Activated naive CD4-positive, alpha-beta T cell treated with anti-CD3 and anti-CD28 coated beads, Interleukin-2, amount 50 U/mL, for 24 hours (primary cell): Measurements from ENCODE around the gene IQSEC1.

Experiments used
- H3K27ac Mint-ChIP-seq: one replicate; pipeline ENCODE4 v1.8.0; 2021; ENCODE audit warnings: mild to moderate bottlenecking, mixed read lengths
- H3K27me3 Mint-ChIP-seq: one replicate; pipeline ENCODE4 v1.8.0; 2021; ENCODE audit warnings: mixed read lengths
- H3K36me3 Mint-ChIP-seq: one replicate; pipeline ENCODE4 v1.8.0; 2021; ENCODE audit warnings: mixed read lengths
- H3K4me1 Mint-ChIP-seq: one replicate; pipeline ENCODE4 v1.8.0; 2021; ENCODE audit warnings: mixed read lengths
- H3K4me3 Mint-ChIP-seq: one replicate; pipeline ENCODE4 v1.8.0; 2021; ENCODE audit warnings: mild to moderate bottlenecking, mixed read lengths
- H3K9me3 Mint-ChIP-seq: one replicate; pipeline ENCODE4 v1.8.0; 2021; ENCODE audit warnings: mixed read lengths

The IQSEC1 gene

DNA sequence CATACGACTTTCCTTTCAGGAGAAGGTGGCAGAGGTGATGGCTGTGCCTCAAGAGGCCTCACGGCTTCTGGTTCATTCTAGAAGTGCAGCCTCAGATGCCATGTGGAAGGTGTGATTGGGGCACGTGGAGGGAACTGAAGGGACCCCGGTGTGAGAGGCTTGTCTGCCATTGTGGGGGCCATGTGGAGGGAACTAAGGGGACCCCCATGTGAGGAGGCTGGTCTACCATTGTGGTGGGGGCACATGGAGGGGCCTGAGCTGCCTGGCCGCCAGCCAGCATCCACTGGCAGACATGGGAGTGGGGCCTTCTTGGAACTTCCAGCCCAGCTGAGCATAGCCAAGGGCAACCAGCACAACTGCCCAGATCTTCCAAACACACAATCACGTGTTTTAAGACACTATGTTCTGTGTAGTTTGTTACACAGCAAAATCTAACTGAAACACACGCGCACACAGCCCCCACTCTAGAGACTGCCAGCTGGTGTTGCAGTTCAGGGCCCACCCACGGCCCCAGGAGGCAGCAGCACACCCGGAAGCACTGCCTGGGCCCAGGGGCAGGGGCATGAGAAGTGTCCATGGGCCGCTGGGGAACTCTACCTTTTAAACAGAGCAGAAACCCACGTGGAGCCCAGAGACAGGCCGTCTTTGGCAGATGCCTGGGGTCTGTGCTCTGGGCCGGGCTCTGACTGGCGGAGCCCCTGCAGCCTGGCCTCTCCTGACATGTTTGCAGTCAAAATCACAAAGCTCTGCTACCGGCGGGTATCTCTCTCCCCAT lies 66.8 kb downstream of the IQSEC1 start:
- Mint-ChIP-seq H3K27ac (peak overlapping the region; percentile 35), H3K4me1 (peaks cover 96% of the 10 kb centered on the region), H3K9me3 (no peaks in the 10 kb centered on the region), H3K36me3 (peaks cover 2% of the 10 kb centered on the region), H3K4me3 (no peak overlapping the region), H3K27me3 (no peaks in the 10 kb centered on the region)

DNA sequence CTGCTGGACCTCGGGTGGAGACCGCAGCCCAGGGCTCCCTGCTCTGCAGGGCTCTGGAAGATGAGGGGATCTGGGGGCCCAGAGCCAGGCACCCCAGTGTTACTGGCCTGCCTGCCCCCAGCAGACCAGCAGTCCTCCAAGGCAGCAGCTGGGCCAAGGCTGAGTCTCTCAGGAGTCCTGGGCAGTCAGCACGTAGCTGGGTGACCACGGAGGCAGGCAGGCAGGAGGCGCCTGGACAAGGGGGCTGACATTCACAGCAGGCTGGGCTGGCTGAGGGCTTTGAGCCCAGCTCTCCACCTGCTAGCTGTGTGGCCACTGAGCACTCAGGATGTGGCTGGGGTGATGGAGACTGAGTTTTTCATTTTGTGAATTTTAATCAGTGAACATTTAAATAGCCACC lies 67.9 kb downstream of the IQSEC1 start:
- H3K27me3 Mint-ChIP-seq = no peaks in the 10 kb centered on the region
- H3K27ac Mint-ChIP-seq = no peak overlapping the region
- H3K9me3 Mint-ChIP-seq = no peaks in the 10 kb centered on the region
- H3K4me1 Mint-ChIP-seq = peaks cover 89% of the 10 kb centered on the region
- peak overlapping the region; percentile 7 for H3K4me3 Mint-ChIP-seq
- peaks cover 3% of the 10 kb centered on the region for H3K36me3 Mint-ChIP-seq

DNA sequence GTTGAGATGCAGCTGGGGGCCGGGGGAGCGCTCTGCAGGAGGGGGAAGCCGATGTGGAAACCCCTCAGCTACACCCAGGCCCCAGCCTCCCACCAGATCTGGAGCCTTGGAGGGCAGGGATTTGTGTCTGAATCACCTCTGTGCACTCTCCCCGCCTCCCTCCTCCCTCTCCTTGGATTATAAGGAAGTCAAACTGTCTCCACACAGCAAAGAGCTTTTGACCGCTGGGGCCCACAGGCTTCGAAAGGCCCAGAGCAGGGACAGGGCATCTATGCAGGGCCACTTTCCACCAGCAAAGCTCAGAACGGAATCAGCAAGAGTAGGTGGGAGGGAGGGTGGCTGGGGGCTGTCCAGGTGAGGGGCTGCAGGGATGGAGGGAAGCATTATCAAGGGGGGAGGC lies 68.9 kb downstream of the IQSEC1 start:
- Mint-ChIP-seq H3K9me3 (no peaks in the 10 kb centered on the region), H3K4me1 (peaks cover 89% of the 10 kb centered on the region), H3K27me3 (no peaks in the 10 kb centered on the region), H3K27ac (peak overlapping the region; percentile 76), H3K36me3 (peaks cover 3% of the 10 kb centered on the region), H3K4me3 (no peak overlapping the region)

DNA sequence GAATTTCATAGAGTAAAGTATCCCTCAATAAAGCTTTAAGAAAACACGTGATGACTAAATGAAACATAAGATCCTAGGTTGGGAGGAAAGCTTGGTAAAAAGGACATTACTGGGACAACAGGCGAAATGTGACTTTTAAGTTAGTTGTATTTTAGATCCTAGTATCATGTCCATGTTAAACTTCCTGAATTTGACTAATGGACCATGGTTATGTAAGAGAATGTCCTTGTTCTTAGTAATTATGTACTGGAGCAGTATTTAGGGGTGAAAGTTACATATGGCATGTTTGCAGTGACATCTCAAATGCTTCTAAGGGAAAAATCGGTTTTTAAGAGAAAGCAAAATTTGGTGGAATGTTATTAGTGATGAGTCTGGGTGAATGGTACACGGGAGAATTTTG lies 69.6 kb downstream of the IQSEC1 start:
- Mint-ChIP-seq H3K4me1 (peaks cover 89% of the 10 kb centered on the region), H3K9me3 (no peaks in the 10 kb centered on the region), H3K4me3 (no peak overlapping the region), H3K27ac (peak overlapping the region; percentile 84), H3K27me3 (no peaks in the 10 kb centered on the region), H3K36me3 (peaks cover 3% of the 10 kb centered on the region)

DNA sequence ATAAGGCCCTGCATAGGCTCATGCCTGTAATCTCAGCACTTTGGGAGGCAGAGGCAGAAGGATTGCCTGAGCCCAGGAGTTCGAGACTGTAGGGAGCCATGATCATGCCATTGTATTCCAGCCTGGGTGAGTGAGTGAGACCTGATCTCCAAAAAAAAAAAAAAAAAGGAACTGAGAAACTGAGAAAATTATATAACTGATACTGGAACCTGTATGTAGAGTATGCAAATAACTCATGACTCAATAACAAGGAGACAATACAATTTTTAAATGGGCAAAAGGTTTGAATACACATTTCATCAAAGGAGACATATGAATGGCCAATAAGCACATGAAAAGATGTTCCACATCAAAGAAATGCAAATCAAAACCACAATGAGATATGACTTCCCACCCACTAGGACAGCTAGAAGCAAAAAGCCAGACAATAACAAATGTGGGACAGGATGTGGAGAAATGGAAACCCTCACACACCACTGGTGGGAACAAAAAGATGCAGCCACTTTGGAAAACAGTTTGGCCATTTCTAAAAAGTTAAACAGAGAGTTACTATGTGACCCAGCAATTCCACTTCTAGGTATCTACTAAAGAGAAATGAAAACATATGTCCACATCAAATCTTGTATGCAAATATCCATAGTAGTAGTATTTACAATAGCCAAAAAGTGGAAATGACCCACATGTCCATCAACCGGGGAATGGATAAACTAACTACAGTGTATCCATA lies 70.7 kb downstream of the IQSEC1 start:
- Mint-ChIP-seq H3K4me3 (peak overlapping the region; percentile 40), H3K27ac (peak overlapping the region; percentile 51), H3K9me3 (no peaks in the 10 kb centered on the region), H3K4me1 (peaks cover 86% of the 10 kb centered on the region), H3K27me3 (no peaks in the 10 kb centered on the region), H3K36me3 (peaks cover 4% of the 10 kb centered on the region)

DNA sequence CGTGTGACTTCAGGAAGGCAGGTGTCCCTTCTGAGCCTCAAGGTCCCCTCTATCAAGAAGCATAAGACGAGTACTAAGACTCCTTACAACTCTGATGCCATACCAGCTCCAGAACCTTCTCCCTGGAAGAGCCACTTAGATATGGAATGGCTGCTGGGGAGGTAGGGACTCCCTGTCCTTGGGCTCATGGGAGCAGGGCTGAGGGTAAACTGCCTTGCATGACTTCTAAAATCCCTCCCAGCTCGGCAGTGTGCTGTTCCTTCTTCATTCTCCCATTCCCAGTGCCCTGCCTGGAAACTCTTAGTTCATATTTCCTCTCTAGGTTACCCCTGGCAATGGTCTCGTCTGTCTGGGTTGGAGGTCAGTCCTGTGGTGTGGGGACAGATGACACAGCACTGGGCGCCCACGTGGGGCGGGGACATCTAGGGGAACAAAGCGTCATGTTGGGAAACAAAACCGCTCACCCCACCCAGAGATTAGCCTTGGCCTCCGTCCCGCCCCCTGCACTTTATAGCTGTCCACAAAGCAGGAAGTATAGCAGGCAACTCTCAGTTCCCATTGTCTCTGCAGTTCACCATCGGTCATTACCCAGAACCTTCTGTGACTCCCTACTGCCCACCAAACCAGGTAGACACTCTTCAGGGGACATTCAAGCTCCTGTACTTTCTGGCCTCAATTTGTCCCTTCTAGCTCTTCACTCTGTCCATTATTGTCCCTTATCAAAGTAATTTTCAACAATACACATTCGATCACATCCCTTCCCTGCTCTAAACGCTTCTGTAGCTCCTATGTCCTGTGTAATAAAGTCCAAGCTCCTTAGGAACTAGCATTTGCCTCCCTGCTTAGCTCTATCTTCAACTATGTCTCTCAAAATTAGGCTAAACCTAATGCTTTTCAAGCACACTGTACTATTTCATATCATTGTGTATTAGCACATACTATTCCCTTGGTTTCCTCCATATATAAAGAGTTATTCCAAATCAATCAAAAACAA lies 73.8 kb downstream of the IQSEC1 start:
- Mint-ChIP-seq H3K27me3 (no peaks in the 10 kb centered on the region), H3K27ac (peak overlapping the region; percentile 60), H3K4me1 (peaks cover 79% of the 10 kb centered on the region), H3K9me3 (no peaks in the 10 kb centered on the region), H3K36me3 (peaks cover 13% of the 10 kb centered on the region), H3K4me3 (no peak overlapping the region)

DNA sequence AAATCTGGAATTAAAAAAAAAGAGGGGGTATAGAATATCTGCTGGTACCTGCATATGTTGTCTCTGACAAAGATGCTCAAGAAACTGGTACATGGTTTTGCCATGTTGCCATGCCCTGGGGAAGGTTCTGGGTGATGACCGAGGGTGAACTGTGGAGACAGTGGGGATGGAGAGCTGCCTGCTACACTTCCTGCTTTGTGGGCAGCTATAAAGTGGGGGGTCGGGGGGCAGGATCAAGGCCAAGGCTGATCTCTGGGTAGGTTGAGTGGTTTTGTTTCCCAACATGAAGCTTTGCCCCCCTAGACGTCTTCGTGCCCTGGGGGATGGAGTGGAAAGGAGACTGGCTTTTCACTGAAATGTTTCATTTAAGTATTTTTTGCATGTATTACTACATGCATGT lies 74.6 kb downstream of the IQSEC1 start:
- no peaks in the 10 kb centered on the region for H3K27me3 Mint-ChIP-seq
- no peak overlapping the region for H3K27ac Mint-ChIP-seq
- H3K36me3 Mint-ChIP-seq = peaks cover 13% of the 10 kb centered on the region
- H3K9me3 Mint-ChIP-seq = no peaks in the 10 kb centered on the region
- H3K4me1 Mint-ChIP-seq = peaks cover 71% of the 10 kb centered on the region
- no peak overlapping the region for H3K4me3 Mint-ChIP-seq

DNA sequence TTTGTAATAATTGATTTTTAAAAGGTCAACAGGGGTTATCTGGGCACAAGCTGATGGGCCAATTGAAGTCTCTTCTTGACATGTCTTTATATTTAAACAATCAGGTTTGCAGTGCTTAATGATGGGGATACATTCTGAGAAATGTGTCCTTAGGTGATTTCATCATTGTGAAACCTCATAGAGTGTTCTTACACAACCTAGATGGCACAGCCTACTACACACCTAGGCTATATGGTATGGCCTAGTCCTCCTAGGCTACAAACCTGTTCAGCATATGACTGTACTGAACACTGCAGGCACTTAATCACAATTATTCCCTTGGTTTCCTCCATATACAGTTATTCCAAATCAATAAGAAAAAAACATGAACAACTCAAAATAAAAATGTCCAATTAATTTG lies 75.8 kb downstream of the IQSEC1 start:
- Mint-ChIP-seq H3K4me1 (peaks cover 59% of the 10 kb centered on the region), H3K9me3 (no peaks in the 10 kb centered on the region), H3K27ac (peak overlapping the region; percentile 68), H3K4me3 (no peak overlapping the region), H3K27me3 (no peaks in the 10 kb centered on the region), H3K36me3 (peaks cover 12% of the 10 kb centered on the region)

DNA sequence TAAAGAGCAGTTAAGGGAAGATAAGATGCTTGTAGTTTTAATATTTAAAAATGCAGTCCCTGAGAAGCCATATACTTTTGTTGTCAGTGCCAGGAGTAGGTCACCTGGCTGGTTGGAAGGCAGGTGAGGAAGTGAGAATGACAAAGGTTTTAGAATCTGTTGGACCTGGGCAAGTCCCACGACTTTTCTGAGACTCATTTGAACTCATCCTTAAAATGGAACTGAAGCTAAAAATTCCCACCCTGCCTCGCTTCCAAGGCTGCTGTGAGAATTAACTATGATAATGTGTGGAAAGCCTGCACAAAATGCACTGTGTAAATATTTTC lies 77.1 kb downstream of the IQSEC1 start:
- H3K36me3 Mint-ChIP-seq = peaks cover 10% of the 10 kb centered on the region
- no peak overlapping the region for H3K27ac Mint-ChIP-seq
- no peaks in the 10 kb centered on the region for H3K9me3 Mint-ChIP-seq
- H3K4me3 Mint-ChIP-seq = no peak overlapping the region
- peaks cover 59% of the 10 kb centered on the region for H3K4me1 Mint-ChIP-seq
- H3K27me3 Mint-ChIP-seq = no peaks in the 10 kb centered on the region

DNA sequence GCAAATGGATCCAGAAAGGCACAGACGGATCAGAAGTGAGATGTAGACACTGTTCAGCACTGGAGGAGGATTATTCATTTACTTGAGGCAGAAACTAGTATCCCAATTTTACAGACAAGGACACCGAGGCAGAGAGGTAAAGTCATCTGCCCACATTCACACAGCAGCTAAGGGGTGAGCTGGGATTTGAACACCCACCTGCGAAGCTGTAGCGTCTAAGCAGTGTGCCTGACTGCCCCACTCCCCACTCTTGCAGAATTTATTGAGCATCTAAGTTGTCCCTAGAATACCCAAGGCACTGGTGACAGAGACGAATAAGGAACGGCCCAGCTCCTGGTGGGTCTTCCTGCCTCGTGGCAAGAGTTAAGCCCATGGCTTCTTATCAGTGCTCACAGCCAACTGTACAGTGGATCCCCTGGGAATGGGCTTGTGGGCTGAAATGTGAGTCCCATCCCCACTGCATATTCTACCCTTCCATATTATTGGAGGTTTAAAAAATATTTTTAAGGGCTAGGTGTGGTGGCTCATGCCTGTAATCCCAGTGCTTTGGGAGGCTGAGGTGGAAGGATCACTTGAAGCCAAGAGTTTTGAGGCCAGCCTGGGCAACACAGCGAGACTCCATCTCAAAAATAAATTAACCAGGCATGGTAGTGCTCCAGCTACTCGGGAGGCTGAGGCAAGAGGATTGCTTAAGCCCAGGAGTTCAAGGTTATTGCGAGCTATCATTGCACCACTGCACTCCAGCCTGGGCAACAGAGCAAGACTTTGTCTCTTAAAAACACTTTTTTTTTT lies 77.6 kb downstream of the IQSEC1 start:
- Mint-ChIP-seq H3K27me3 (no peaks in the 10 kb centered on the region), H3K4me3 (peak overlapping the region; percentile 94), H3K4me1 (peaks cover 64% of the 10 kb centered on the region), H3K36me3 (peaks cover 10% of the 10 kb centered on the region), H3K9me3 (no peaks in the 10 kb centered on the region), H3K27ac (peak overlapping the region; percentile 96)

DNA sequence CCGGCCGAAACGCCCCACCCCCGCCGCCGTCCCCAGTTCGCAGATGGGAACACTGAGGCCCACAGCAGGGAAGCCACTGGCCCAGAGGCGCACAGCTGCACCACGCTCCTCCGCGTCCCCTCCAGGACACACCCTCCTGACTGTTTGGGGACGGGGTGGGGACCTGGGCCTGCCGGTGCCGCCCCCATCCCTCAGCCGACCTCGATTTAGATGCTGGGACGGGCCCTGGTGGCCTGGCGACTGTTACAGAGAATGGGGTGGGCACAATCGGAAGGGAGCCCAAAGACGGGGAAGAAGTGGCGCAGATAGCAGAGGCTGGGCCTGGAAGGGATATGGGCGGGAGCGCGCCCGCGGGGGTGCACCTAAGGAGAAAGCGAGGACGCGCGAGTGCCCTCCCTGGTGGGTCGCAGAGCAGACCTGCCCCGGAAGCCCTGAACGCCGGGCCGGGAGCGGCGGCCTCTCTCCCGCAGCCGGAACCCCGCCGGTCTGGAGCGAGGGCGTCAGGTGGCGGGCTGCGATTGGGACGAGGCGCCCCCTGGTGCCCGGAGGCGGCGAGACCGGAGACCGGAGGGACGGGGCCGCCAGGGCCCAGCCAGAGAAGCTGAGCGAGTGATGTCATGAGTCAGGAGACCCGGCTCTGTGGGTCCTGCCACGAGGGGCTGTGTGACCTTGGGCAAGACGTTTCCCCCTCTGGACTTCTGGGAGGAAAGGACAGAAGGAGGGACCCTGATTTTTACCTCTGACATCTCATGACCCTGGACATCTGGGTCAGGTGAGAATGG lies 78.4 kb downstream of the IQSEC1 start:
- no peaks in the 10 kb centered on the region for H3K27me3 Mint-ChIP-seq

DNA sequence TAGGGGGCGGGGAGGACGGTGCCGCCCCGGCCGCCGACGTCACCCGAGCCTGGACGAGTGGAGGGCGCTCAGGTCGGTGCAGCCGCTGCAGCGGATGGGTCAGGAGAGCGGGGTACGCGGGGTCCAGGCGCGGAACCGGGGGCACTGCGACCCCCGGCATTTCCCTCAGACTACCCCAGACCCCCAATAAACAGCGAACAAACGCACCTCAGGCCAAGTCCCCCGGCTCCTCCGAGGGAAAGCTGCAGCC lies 78.9 kb downstream of the IQSEC1 start:
- H3K9me3 Mint-ChIP-seq = no peaks in the 10 kb centered on the region
- H3K4me3 Mint-ChIP-seq = peak overlapping the region; percentile 94
- peaks cover 64% of the 10 kb centered on the region for H3K4me1 Mint-ChIP-seq
- no peaks in the 10 kb centered on the region for H3K27me3 Mint-ChIP-seq
- no peak overlapping the region for H3K27ac Mint-ChIP-seq
- H3K36me3 Mint-ChIP-seq = peaks cover 10% of the 10 kb centered on the region

More for the DNA sequence above, 78.4 kb downstream of the IQSEC1 start:
- H3K4me3 Mint-ChIP-seq = peak overlapping the region; percentile 94
- H3K27ac Mint-ChIP-seq = peak overlapping the region; percentile 96
- no peaks in the 10 kb centered on the region for H3K9me3 Mint-ChIP-seq
- peaks cover 64% of the 10 kb centered on the region for H3K4me1 Mint-ChIP-seq
- peaks cover 10% of the 10 kb centered on the region for H3K36me3 Mint-ChIP-seq

DNA sequence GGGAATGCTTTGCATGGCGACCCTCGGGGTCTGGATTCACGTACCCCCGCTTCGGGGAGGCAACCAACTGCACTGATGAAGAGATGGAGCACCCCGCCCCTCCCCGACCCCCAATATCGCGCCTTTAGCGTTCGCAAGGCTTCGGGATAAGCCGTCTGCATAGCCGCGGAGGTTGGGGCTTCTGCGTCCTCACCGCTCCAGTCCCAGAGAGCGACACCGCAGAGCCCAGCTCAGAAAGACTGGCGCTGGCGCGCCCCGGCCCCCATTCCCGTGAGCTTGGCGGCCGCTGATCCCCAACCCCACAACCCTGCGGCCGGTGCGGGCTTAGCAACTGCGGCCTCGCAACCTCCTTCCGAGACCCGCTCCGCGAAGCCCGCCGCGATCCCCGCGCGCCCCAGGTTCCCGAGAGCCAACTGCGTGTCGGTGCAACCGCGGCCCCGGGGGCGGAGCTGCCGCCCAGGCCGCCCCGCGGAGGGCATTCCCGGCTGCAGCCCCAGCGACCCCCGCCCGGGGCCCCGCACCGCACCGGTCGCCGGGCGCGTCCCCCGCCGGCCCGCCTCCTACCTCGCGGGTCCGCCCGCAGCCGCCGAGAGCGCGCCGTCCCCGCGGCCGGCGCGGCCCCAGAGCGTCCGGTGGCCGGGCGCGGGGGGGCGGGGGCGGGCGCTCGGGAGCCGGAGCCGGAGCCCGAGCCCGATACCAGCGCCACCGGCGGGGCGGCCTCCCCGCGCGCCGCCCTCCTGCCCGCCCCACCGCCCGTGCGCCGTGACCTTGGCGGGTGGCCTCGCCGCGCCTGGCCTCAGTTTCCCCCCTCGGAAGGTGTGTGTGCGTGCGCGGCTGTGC lies 79.5 kb downstream of the IQSEC1 start:
- H3K4me3 Mint-ChIP-seq = peak overlapping the region; percentile 94
- H3K4me1 Mint-ChIP-seq = peaks cover 64% of the 10 kb centered on the region
- no peaks in the 10 kb centered on the region for H3K27me3 Mint-ChIP-seq
- H3K9me3 Mint-ChIP-seq = no peaks in the 10 kb centered on the region
- H3K36me3 Mint-ChIP-seq = peaks cover 10% of the 10 kb centered on the region
- H3K27ac Mint-ChIP-seq = no peak overlapping the region
